ENCODE data around the gene ARRB1. TPM values are rescaled to one million over a fixed set of nuclear protein-coding genes. Genes with fewer than 3 reads are reported as not detected.
A peak's percentile ranks its signal among the peaks of the same experiment; 100 is the strongest.

ARRB1 gene
- 10 to 100 TPM; 16.7 to 18.3 TPM for total RNA-seq

DNA sequence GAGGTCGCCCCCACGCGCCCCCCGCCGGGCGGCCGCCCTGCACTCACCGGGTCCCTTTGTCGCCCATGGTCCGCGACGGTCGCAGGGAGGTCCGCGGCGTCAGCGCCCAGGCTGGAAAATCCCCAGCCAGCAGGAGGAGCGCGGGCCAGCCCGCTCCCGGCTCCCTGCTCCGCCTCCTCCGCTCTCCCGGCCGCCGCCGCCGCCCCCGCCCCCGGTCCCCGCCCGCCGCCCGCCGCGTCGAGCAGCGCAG, at the start of gene ARRB1:
ARRB1 (minus strand) TSS at position 121 of the 250 bp plus-strand sequence; CDS start at position 67, 54 bp downstream.
- Mint-ChIP-seq H3K9me3 (no peaks in the 10 kb centered on the region), H3K36me3 (ENCODE audit: insufficient read depth in 2 of 2) (peaks cover 0 to 6% of the 10 kb centered on the region in 2 donors), H3K4me3 (peak within 1 kb of the TSS; percentile 81 to 82), H3K4me1 (ENCODE audit: low read depth) (peaks cover 41% of the 10 kb centered on the region), H3K27me3 (ENCODE audit: low read depth) (no peaks in the 10 kb centered on the region), H3K27ac (peak within 1 kb of the TSS; percentile 87)
- ATAC-seq (replicated peaks in 1 of 2) (no peak), DNase-seq (peak in 1 of 2 donors; percentile 63)

DNA sequence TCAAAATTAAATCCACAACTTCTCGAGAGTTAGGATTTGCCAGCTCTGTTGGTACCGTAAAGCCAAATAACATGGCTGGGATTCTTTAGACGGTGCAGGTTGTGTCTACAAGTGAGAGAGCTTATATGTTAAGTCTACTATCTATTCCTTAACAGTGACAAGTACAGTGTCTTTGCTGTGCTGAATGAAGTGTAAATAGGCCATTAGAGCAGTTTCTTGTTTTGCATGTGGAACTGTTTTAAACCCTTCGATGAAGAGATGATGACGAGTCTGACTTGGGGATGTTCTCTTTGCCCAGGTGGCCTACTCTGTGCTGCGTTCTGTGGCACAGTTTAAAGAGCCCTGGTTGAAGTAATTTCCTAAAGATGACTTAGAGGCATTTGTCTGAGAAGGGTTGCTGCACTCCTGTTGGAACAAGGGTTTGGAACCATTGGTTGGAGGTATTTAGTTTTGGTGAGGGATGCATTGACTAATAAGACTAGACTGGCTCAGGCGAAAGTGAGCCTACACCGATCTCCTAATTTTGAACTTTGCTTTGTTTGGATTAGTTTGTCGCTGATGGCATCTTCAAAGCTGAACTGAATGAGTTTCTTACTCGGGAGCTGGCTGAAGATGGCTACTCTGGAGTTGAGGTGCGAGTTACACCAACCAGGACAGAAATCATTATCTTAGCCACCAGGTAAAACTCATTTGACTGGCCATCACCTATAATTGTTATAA, 48.8 kb upstream of the ARRB1 start:
- peaks cover 38 to 50% of the 10 kb centered on the region in 2 donors for H3K36me3 Mint-ChIP-seq (ENCODE audit: insufficient read depth in 2 of 2)
- peak overlapping the region; percentile 98 for H3K4me3 Mint-ChIP-seq
- DNase-seq (no peak), ATAC-seq (replicated peaks in 1 of 2) (peak in 1 of 2 donors; percentile 6)
- peak overlapping the region; percentile 99 for H3K27ac Mint-ChIP-seq
- no peaks in the 10 kb centered on the region for H3K9me3 Mint-ChIP-seq
- H3K27me3 Mint-ChIP-seq (ENCODE audit: low read depth) = peaks cover 10% of the 10 kb centered on the region
- peaks cover 40% of the 10 kb centered on the region for H3K4me1 Mint-ChIP-seq (ENCODE audit: low read depth)

DNA sequence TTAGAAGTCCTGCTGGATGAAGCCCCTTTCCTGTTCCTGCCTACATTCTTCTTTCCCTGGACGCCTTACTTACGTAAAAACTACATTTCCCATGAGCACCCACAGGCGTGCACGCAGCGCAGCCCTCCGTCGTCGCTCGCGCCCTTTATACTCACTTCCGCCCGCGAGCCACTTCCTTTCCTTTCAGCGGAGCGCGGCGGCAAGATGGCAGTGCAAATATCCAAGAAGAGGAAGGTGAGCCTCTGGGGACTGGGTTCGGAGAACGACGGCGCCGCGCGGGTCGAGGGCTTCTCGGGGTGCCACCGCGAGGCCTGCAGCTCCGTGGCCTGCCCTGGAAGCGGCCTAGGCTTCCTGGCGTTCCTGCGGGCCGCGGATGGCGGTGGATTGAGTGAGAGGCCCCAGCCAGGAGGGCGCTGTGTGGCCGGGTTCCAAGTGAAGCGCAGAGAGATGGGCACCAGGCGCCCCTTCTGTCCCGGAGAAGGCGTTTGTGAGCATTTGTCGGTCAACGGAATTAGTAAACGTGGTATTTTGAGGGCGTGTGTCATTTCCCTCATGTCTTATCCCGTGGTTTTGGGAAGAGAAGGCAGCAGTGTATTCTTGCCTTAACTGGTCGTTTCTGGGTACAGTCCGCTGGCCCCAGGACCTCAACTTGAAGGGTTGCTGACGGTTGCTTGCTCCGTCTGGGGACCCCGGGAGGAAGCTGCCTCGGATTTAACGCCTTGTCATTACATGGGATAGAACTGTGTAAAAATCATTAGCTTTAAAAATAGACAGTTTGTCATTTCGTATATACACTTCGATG, 48.1 kb upstream of the ARRB1 start, which contains the start of gene RPS3:
RPS3 (plus strand) TSS at position 175 of the 802 bp plus-strand sequence; CDS start at position 205, 30 bp downstream.
- peak; percentile 95 for ATAC-seq (replicated peaks in 1 of 2)
- Mint-ChIP-seq H3K4me1 (ENCODE audit: low read depth) (peaks cover 40% of the 10 kb centered on the region), H3K27me3 (ENCODE audit: low read depth) (peaks cover 10% of the 10 kb centered on the region), H3K9me3 (no peaks in the 10 kb centered on the region), H3K27ac (peak within 1 kb of the TSS; percentile 99), H3K36me3 (ENCODE audit: insufficient read depth in 2 of 2) (peaks cover 35 to 44% of the 10 kb centered on the region in 2 donors), H3K4me3 (peak within 1 kb of the TSS; percentile 98)
- peak; percentile 90 to 91 for DNase-seq

DNA sequence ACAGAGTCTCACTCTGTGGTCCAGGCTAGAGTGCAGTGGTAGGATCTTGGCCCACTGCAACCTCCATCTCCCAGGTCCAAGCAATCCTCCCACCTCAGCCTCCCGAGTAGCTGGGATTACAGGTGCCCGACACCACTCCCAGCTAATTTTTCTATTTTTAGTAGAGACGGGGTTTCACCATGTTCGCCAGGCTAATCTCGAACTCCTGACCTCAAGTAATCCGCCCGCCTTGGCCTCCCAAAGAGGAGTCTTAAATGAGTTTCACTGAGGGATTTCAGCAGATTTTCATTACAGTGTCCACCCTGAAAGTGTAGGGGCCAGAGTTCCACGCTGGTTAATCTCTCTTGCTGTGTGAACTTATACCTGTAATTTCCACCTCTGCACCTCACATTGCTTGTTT, 47.4 kb upstream of the ARRB1 start:
- H3K36me3 Mint-ChIP-seq (ENCODE audit: insufficient read depth in 2 of 2) = peaks cover 28 to 38% of the 10 kb centered on the region in 2 donors
- H3K9me3 Mint-ChIP-seq = no peaks in the 10 kb centered on the region
- H3K27me3 Mint-ChIP-seq (ENCODE audit: low read depth) = peaks cover 10% of the 10 kb centered on the region
- peak overlapping the region; percentile 99 for H3K27ac Mint-ChIP-seq
- no peak for ATAC-seq (replicated peaks in 1 of 2)
- H3K4me3 Mint-ChIP-seq = peak overlapping the region; percentile 98
- peaks cover 40% of the 10 kb centered on the region for H3K4me1 Mint-ChIP-seq (ENCODE audit: low read depth)
- DNase-seq = no peak

DNA sequence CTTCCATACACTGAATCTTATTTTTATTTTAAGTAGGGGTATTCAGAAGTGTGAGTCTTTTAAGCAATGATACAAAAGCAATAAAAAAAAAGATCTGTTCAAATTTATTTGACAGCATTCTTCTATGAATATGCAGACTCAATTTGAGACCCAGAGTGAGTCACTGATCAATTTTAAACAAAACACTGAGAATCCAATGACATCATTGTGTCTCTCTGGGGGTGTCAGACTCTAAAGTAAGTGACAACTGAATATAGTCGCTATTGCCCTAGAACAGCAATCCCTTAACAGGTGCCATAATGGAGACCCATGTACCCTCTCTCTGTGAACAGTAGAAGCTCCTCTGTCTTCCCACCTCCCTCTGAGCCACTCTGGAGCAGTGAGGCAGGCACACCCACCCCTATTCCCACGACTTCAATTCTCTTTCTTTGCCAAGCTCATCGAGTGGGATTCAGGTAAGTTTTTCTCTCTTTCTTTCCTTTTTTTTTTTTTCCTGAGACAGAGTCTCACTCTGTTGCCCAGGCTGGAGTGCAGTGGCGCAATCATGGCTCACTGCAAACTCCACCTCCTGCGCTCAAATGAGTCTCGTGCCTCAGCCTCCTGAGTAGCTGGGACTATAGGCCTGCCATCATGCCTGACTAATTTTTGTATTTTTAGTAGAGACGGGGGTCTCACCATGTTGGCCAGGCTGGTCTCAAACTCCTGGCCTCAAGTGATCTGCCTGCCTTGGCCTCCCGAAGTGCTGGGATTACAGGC, 42.8 kb upstream of the ARRB1 start:
- H3K9me3 Mint-ChIP-seq = no peaks in the 10 kb centered on the region
- H3K27me3 Mint-ChIP-seq (ENCODE audit: low read depth) = peaks cover 10% of the 10 kb centered on the region
- H3K4me3 Mint-ChIP-seq = no peak overlapping the region
- peaks cover 9% of the 10 kb centered on the region for H3K4me1 Mint-ChIP-seq (ENCODE audit: low read depth)
- H3K36me3 Mint-ChIP-seq (ENCODE audit: insufficient read depth in 2 of 2) = peaks cover under 1% of the 10 kb centered on the region in 2 donors
- ATAC-seq (replicated peaks in 1 of 2) = peak; percentile 75 to 78
- H3K27ac Mint-ChIP-seq = no peak overlapping the region
- DNase-seq = no peak

DNA sequence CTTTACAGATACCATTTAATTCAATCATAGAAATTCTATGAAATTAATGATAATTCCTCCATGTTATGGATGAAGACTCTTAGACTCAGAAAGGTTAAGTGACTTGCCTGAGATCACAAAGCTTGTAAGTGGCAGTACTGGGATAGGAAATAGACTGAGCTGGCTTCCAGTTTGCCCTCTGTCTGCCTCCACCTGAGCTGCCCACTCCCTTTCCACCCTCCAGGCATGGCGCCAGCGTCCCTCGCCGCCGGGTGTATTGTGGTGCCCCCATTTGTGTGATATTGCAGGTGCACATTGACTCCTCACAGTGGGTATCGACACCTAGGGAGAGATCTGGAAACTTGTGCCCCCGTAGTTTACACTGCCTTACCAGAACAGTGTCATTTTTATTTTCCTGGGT, 38.5 kb upstream of the ARRB1 start:
- H3K27ac Mint-ChIP-seq = no peak overlapping the region

DNA sequence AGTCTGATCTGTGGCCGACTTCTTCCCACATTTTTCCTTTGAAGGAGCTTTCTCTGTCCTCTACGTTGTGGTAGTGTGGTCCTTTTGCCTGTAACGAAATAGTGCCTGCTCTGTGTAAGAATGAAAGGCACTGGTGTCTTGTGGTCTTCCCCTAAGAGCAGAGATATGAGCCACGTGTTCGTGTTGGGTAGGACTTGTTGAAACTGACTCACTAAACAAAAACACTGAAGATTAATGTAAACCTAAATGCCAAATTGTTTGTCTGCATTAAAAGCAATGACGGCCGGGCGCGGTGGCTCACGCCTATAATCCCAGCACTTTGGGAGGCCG, 37.8 kb upstream of the ARRB1 start:
- ATAC-seq (replicated peaks in 1 of 2) (peak; percentile 8 to 53), DNase-seq (no peak)
- Mint-ChIP-seq H3K4me1 (ENCODE audit: low read depth) (peaks cover 11% of the 10 kb centered on the region), H3K9me3 (no peaks in the 10 kb centered on the region), H3K36me3 (ENCODE audit: insufficient read depth in 2 of 2) (no peaks in the 10 kb centered on the region), H3K27ac (no peak overlapping the region), H3K27me3 (ENCODE audit: low read depth) (no peaks in the 10 kb centered on the region), H3K4me3 (no peak overlapping the region)

More for the DNA sequence above, 38.5 kb upstream of the ARRB1 start:
- H3K9me3 Mint-ChIP-seq = no peaks in the 10 kb centered on the region
- DNase-seq (no peak), ATAC-seq (replicated peaks in 1 of 2) (no peak)
- H3K36me3 Mint-ChIP-seq (ENCODE audit: insufficient read depth in 2 of 2) = no peaks in the 10 kb centered on the region
- H3K27me3 Mint-ChIP-seq (ENCODE audit: low read depth) = no peaks in the 10 kb centered on the region
- H3K4me3 Mint-ChIP-seq = no peak overlapping the region
- peaks cover 9% of the 10 kb centered on the region for H3K4me1 Mint-ChIP-seq (ENCODE audit: low read depth)

DNA sequence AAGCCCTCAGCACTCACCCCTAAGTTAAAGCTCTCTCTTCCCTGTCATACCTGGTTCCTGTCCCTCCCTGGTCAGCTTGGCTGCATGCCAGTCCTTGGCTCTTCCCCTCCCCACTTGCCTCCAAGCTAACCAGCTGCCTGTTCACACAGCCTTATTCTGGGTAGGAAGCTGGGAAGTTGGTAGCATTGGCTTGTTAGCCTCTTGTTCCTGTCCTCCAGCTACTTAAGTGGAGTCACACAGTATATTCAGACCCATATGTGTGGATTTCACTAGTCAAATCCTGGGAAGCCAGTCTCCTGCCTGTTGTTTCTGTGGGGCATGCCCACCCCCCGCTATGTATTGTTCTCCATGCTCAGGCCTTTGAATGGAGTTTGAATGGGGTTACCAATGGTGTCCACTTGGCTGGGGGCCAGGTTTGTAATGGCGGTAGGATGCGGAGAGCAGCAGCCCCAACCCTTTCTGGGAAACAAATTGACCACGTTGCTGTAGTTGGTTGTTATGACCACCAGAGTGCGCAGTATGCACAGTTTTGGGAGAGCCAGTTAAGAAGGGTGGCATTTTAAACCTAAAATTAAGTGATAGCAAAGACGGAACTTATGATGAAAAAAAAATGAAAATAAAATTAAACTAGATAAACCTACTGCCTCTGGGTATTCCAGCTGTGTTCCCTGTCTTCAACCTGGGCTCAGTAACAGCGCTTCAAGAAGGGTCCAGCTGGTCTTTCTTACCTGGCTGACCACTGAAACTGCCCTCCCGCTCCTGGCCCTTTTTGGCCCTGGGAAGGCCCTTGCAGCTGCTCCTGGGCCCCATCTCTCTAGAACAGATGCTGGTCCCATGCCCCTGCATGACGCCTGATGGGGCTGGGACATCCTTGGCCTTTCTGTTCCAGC, 37.2 kb upstream of the ARRB1 start:
- peaks cover 12% of the 10 kb centered on the region for H3K4me1 Mint-ChIP-seq (ENCODE audit: low read depth)

DNA sequence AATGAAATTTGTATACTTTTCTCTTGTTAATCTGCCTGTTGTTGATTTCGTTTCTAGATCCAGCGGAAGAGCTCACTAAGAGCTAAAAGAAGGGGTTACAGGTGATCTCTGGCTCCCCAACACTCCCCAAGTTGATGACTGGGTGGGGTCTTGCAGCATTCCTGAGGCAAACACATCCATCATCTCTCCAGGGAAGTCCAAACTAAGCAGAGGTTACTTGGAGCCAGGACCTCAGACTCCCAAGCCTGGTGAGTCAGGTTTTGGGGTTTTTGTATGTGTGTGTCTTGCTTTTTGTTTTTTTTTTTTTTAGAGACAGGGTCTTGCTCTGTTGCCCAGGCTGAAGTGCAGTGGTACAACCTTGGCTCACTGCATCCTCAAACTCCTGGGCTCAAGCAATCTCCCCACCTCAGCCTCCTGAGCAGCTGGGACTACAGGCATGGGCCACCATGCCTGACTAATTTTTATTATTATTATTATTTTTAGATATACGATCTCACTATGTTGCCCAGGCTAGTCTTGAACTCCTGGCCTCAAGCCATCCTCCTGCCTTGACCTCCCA, 36.4 kb upstream of the ARRB1 start:
- ATAC-seq (replicated peaks in 1 of 2) (no peak), DNase-seq (no peak)
- Mint-ChIP-seq H3K27me3 (ENCODE audit: low read depth) (no peaks in the 10 kb centered on the region), H3K27ac (no peak overlapping the region), H3K36me3 (ENCODE audit: insufficient read depth in 2 of 2) (no peaks in the 10 kb centered on the region), H3K4me1 (ENCODE audit: low read depth) (peaks cover 19% of the 10 kb centered on the region), H3K4me3 (no peak overlapping the region), H3K9me3 (no peaks in the 10 kb centered on the region)

More for the DNA sequence above, 37.2 kb upstream of the ARRB1 start:
- ATAC-seq (replicated peaks in 1 of 2) = peak; percentile 84
- H3K4me3 Mint-ChIP-seq = no peak overlapping the region
- H3K27ac Mint-ChIP-seq = no peak overlapping the region
- H3K36me3 Mint-ChIP-seq (ENCODE audit: insufficient read depth in 2 of 2) = no peaks in the 10 kb centered on the region
- H3K27me3 Mint-ChIP-seq (ENCODE audit: low read depth) = no peaks in the 10 kb centered on the region
- H3K9me3 Mint-ChIP-seq = no peaks in the 10 kb centered on the region
- peak; percentile 71 to 76 for DNase-seq

DNA sequence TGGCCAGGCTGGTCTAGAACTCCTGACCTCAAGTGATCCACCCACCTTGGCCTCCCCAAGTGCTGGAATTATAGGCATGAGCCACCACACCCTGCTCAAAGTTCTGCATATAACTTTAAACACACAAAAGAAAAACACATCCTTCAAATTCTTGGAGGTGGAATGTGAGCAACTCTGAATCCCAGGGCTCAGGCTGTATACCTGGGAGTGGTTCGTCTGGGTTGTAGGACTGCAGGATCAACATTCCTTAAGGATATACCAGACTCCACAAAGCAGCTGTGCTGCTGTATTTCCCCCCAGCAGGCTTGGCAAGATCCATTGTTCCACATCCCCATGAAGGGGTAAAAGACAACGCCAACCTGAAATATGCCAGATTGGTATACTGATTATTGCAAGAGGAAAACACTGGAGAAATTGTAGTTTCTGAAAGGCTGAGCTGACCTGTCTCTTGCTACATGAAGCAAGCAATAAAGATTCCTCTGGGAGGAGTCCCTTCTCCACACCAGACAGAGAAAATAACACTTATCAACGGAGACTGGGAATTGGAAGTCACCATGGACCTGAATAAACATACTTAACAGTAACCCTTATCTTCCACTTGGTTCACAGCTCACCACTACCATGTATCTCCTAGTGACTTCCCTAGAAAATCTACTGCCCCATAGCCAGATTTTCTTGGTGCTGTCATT, 35.6 kb upstream of the ARRB1 start:
- no peak overlapping the region for H3K27ac Mint-ChIP-seq
- H3K4me3 Mint-ChIP-seq = no peak overlapping the region
- H3K9me3 Mint-ChIP-seq = no peaks in the 10 kb centered on the region
- no peak for DNase-seq
- H3K27me3 Mint-ChIP-seq (ENCODE audit: low read depth) = no peaks in the 10 kb centered on the region
- H3K36me3 Mint-ChIP-seq (ENCODE audit: insufficient read depth in 2 of 2) = no peaks in the 10 kb centered on the region
- ATAC-seq (replicated peaks in 1 of 2) = no peak
- H3K4me1 Mint-ChIP-seq (ENCODE audit: low read depth) = peaks cover 19% of the 10 kb centered on the region

DNA sequence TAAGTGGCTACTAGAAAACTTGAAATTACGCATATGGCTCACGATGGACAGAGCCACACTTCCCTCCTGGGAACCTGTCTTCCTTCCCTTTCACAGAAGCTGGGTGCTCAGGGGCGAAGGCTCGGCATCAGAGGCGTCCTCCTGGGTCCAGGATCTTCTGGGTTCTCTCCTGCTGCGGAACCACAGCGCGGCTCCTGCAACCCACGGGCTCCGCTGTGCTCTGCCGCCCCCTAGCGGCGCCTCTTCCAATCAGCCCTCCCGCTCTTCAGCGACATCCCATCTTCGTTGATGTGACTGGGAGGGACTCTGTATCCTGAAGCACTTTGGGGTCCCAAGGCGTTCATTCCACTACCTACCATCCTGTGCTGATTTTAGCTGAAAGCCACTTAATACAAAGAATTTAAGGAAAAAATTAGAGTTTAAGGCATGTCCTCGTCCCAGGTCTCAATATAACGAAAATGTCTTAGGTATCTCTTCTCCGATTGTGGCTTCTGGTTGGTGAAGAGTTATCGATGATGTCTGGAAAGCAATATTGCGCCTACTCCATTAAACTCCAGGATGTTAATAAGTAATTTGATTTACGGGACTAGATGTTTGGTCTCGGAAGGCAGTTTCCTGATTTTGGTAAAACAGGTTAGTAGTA, 33.1 kb upstream of the ARRB1 start:
- peak; percentile 79 to 86 for ATAC-seq (replicated peaks in 1 of 2)
- DNase-seq = peak; percentile 76 to 88
- Mint-ChIP-seq H3K27me3 (ENCODE audit: low read depth) (no peaks in the 10 kb centered on the region), H3K36me3 (ENCODE audit: insufficient read depth in 2 of 2) (no peaks in the 10 kb centered on the region), H3K4me3 (peak overlapping the region; percentile 64 to 80), H3K4me1 (ENCODE audit: low read depth) (peaks cover 19% of the 10 kb centered on the region), H3K9me3 (no peaks in the 10 kb centered on the region), H3K27ac (peak overlapping the region; percentile 79)
